ENCODE measurements around the gene CXCL9.

Gene CXCL9

GRCh38 chr4:76023389-76023788 lies 16.1 kb upstream of the CXCL9 start, which contains the start of gene CXCL10 (continued):
- TF ChIP-seq ZNF302 (tag by site-specific recombination; IDR thresholded peaks at IDR 0.05; ENCODE audit: low read depth), result no peak
- no peak for TF ChIP-seq PRDM2 (tag by site-specific recombination; IDR thresholded peaks at IDR 0.05; ENCODE audit: borderline replicate concordance)
- TF ChIP-seq ZSCAN5A (tag by site-specific recombination; IDR thresholded peaks at IDR 0.05), result no peak
- TF ChIP-seq ZNF837 (tag by site-specific recombination; IDR thresholded peaks at IDR 0.05), result no peak
- TF ChIP-seq ZNF514 (tag by site-specific recombination; IDR thresholded peaks at IDR 0.05), result no peak
- no peak for TF ChIP-seq ZNF202 (tag by site-specific recombination; IDR thresholded peaks at IDR 0.05; ENCODE audit: borderline replicate concordance)
- TF ChIP-seq ZNF548 (tag by site-specific recombination; IDR thresholded peaks at IDR 0.05), result no peak
- TF ChIP-seq ZNF266 (tag by site-specific recombination; IDR thresholded peaks at IDR 0.05; ENCODE audit: low read depth), result no peak
- TF ChIP-seq ZNF211 (tag by site-specific recombination; IDR thresholded peaks at IDR 0.05; ENCODE audit: low read depth), result no peak

GRCh38 chr4:76022677-76023076 lies 15.4 kb upstream of the CXCL9 start:
- H3K4me3 ChIP-seq (ENCODE audit: low read depth, low read length), result no peak overlapping the region
- no peak overlapping the region for H3K27ac ChIP-seq (ENCODE audit: extremely low read depth, low read depth, low read length)
- H3K4me1 ChIP-seq (ENCODE audit: control insufficient read depth, insufficient read depth, low read length), result no peaks in the 10 kb centered on the region
- H3K36me3 ChIP-seq (ENCODE audit: control insufficient read depth in 2 of 2, insufficient read depth in 1 of 2, low read length in 2 of 2), result no peaks in the 10 kb centered on the region
- POLR2A ChIA-PET, result no interaction called here
- no peak for TF ChIP-seq ZNF514 (tag by site-specific recombination; IDR thresholded peaks at IDR 0.05)
- TF ChIP-seq SP3 (tag by site-specific recombination; IDR thresholded peaks at IDR 0.05), result no peak
- no peak for TF ChIP-seq ZNF792 (tag by site-specific recombination; IDR thresholded peaks at IDR 0.05)
- TF ChIP-seq ZNF10 (tag by site-specific recombination; IDR thresholded peaks at IDR 0.05), result no peak
- TF ChIP-seq ZFP37 (tag by site-specific recombination; IDR thresholded peaks at IDR 0.05), result no peak
- TF ChIP-seq KLF7 (tag by site-specific recombination; IDR thresholded peaks at IDR 0.05; ENCODE audit: borderline replicate concordance), result no peak
- no peak for TF ChIP-seq GLI4 (tag by site-specific recombination; IDR thresholded peaks at IDR 0.05)
- TF ChIP-seq ZNF549 (tag by site-specific recombination; IDR thresholded peaks at IDR 0.05), result no peak
- TF ChIP-seq HOXC10 (CRISPR knock-in tag; IDR thresholded peaks at IDR 0.05), result no peak
- TF ChIP-seq TSHZ1 (tag by site-specific recombination; IDR thresholded peaks at IDR 0.05; ENCODE audit: borderline replicate concordance), result no peak
- TF ChIP-seq PATZ1 (tag by site-specific recombination; IDR thresholded peaks at IDR 0.05), result no peak
- TF ChIP-seq ZNF529 (tag by site-specific recombination; IDR thresholded peaks at IDR 0.05; ENCODE audit: insufficient replicate concordance), result no peak
- TF ChIP-seq ZNF48 (tag by site-specific recombination; IDR thresholded peaks at IDR 0.05), result no peak
- no peaks in the 10 kb centered on the region for H3K9me3 ChIP-seq (ENCODE audit: control insufficient read depth, insufficient read depth, low read depth, low read length)
- CTCF ChIA-PET, result no interaction called here

All from HEK293 (cell line).